ENCODE measurements around the gene PID1. TPM values are rescaled to one million over a fixed set of nuclear protein-coding genes. Genes with fewer than 3 reads are reported as not detected.

The PID1 gene
- polyA plus RNA-seq, 1 of the 3 experiments (the other 2 are of a cell fraction): 0.16 TPM

DNA sequence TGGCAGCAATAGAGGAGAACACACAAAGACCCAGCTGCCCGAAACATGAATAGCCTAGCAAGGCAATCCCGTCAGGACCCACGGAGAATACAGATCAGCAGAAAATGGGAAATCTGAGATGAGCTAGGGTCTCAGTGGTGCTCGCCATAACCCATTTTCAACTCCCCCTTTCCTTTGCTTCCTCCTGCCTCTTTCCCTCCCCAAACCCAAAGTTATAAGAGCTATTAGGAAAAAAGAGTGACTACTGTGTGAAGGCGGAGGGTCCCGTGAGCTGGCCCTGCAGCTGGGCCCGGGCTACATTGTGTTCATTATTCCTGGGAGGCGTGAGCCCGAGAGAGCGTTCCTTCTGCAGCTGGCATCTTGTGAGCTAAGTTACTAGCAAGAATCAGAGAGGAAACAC lies 118.4 kb downstream of the PID1 start:
- H3K36me3 ChIP-seq (replicated peaks in 1 of 2; ENCODE audit: control insufficient read depth in 1 of 2, insufficient read depth in 2 of 2, low read length in 1 of 2): no peaks in the 10 kb centered on the region
- no peak overlapping the region for H3K9ac ChIP-seq
- no peaks in the 10 kb centered on the region for H3K9me2 ChIP-seq
- no peak overlapping the region for H2AFZ ChIP-seq (ENCODE audit: low read depth)
- no peaks in the 10 kb centered on the region for H3K79me2 ChIP-seq (ENCODE audit: insufficient read depth)
- ChIA-PET POLR2A (no interaction called here), CTCF (interaction anchor here (1.5 kb wide), 1 partner anchor 564 kb away, joined by 3 read pairs; no protein-coding TSS in a partner anchor)
- no peaks in the 10 kb centered on the region for H3F3A ChIP-seq (replicated peaks; ENCODE audit: insufficient read depth)
- no peaks in the 10 kb centered on the region for H4K20me1 ChIP-seq (ENCODE audit: insufficient read depth)
- no peak overlapping the region for H3K4me3 ChIP-seq (ENCODE audit: low read depth in 2 of 2, low read length in 1 of 2)
- H3K27me3 ChIP-seq (ENCODE audit: insufficient read depth): no peaks in the 10 kb centered on the region
- no peak overlapping the region for H3K27ac ChIP-seq (ENCODE audit: low read depth in 2 of 2, low read length in 1 of 2)
- H3K4me2 ChIP-seq: no peak overlapping the region
- TF ChIP-seq NRF1 (IDR thresholded peaks at IDR 0.05; ENCODE audit: low read depth, low read length) (no peak), FOXM1 (IDR thresholded peaks at IDR 0.05; ENCODE audit: low read depth) (no peak), RCOR1 (IDR thresholded peaks at IDR 0.05; ENCODE audit: low read length) (no peak), MAX (IDR thresholded peaks at IDR 0.05; ENCODE audit: low read depth) (no peak), TEAD4 (IDR thresholded peaks at IDR 0.05; ENCODE audit: borderline replicate concordance, insufficient read depth) (no peak), ZBTB33 (IDR thresholded peaks at IDR 0.05; ENCODE audit: borderline replicate concordance, low read depth) (no peak), TCF12 (IDR thresholded peaks at IDR 0.05) (no peak), CTCF (IDR thresholded peaks at IDR 0.05) (no peak), RFX5 (IDR thresholded peaks at IDR 0.05; ENCODE audit: low read length) (no peak), USF1 (IDR thresholded peaks at IDR 0.05; ENCODE audit: borderline replicate concordance, low read depth) (no peak), MEF2A (IDR thresholded peaks at IDR 0.05; ENCODE audit: borderline replicate concordance, low read depth) (no peak), SIN3A (IDR thresholded peaks at IDR 0.05; ENCODE audit: borderline replicate concordance, low read depth, low read length) (no peak), MXI1 (IDR thresholded peaks at IDR 0.05; ENCODE audit: low read depth, low read length) (no peak)
- TF ChIP-seq, protein P1, sequence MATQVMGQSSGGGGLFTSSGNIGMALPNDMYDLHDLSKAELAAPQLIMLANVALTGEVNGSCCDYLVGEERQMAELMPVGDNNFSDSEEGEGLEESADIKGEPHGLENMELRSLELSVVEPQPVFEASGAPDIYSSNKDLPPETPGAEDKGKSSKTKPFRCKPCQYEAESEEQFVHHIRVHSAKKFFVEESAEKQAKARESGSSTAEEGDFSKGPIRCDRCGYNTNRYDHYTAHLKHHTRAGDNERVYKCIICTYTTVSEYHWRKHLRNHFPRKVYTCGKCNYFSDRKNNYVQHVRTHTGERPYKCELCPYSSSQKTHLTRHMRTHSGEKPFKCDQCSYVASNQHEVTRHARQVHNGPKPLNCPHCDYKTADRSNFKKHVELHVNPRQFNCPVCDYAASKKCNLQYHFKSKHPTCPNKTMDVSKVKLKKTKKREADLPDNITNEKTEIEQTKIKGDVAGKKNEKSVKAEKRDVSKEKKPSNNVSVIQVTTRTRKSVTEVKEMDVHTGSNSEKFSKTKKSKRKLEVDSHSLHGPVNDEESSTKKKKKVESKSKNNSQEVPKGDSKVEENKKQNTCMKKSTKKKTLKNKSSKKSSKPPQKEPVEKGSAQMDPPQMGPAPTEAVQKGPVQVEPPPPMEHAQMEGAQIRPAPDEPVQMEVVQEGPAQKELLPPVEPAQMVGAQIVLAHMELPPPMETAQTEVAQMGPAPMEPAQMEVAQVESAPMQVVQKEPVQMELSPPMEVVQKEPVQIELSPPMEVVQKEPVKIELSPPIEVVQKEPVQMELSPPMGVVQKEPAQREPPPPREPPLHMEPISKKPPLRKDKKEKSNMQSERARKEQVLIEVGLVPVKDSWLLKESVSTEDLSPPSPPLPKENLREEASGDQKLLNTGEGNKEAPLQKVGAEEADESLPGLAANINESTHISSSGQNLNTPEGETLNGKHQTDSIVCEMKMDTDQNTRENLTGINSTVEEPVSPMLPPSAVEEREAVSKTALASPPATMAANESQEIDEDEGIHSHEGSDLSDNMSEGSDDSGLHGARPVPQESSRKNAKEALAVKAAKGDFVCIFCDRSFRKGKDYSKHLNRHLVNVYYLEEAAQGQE (IDR thresholded peaks at IDR 0.05; ENCODE audit: low read depth, low read length): no peak
- TF ChIP-seq, protein P2, sequence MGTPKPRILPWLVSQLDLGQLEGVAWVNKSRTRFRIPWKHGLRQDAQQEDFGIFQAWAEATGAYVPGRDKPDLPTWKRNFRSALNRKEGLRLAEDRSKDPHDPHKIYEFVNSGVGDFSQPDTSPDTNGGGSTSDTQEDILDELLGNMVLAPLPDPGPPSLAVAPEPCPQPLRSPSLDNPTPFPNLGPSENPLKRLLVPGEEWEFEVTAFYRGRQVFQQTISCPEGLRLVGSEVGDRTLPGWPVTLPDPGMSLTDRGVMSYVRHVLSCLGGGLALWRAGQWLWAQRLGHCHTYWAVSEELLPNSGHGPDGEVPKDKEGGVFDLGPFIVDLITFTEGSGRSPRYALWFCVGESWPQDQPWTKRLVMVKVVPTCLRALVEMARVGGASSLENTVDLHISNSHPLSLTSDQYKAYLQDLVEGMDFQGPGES (IDR thresholded peaks at IDR 0.05; ENCODE audit: low read depth, low read length): no peak
- DNase-seq: no peak
- WGBS (ENCODE audit: low lambda C conversion rate): 72% methylated on average over 10 of the region's 10 CpGs
- H3K4me1 ChIP-seq (ENCODE audit: control insufficient read depth in 1 of 2, insufficient read depth in 2 of 2, low read depth in 1 of 2, low read length in 1 of 2): no peaks in the 10 kb centered on the region
- no peaks in the 10 kb centered on the region for H3K9me3 ChIP-seq
